C4-2B (cell line): Measurements from ENCODE around the gene P2RX6.

Experiments used
- H3K27ac ChIP-seq: fragments of 450-650 bp; 2 replicates; pipeline ENCODE4 v1.5.1; 2017
- CTCF ChIP-seq: fragments of 450-650 bp; conservative IDR thresholded peaks from 2 replicates; pipeline ENCODE4 v1.5.1; 2017; ENCODE audit warnings: mild to moderate bottlenecking
- ZFX ChIP-seq: fragments of 450-650 bp; IDR thresholded peaks from 2 replicates; pipeline ENCODE4 v1.6.1; 2017

P2RX6 gene

GRCh38 chr22:21075516-21076138 lies 60.7 kb downstream of the P2RX6 start:
- TF ChIP-seq ZFX: no peak
- no peak for TF ChIP-seq CTCF
- no peak overlapping the region for H3K27ac ChIP-seq

- TF ChIP-seq CTCF: no peak
- TF ChIP-seq ZFX: no peak
- no peak overlapping the region for H3K27ac ChIP-seq
These were observed 62.1 kb downstream of the P2RX6 start for GRCh38 chr22:21076912-21077625.
